Endodermal cell (in vitro differentiated cells): ENCODE measurements around the gene FFAR3. TPM values are rescaled to one million over a fixed set of nuclear protein-coding genes. Genes with fewer than 3 reads are reported as not detected.
"Not testable (repeated sequence)": the region's sequence is repeated elsewhere in the genome, so short reads cannot be mapped to it uniquely, and the experiment has no call there.

Source experiments
- DNase-seq: peaks from one replicate; pipeline ENCODE4 v3.0.0-alpha.2; 2017
- H3K27ac ChIP-seq: 2 replicates; pipeline ENCODE4 v1.5.1; 2013; ENCODE audit warnings: mild to moderate bottlenecking, low read depth, low read length, moderate library complexity
- H3K27me3 ChIP-seq: 2 replicates; pipeline ENCODE4 v1.6.1; 2013; ENCODE audit warnings: mild to moderate bottlenecking, low read length, moderate library complexity; ENCODE audit not compliant: insufficient read depth, control insufficient read depth, poor library complexity, severe bottlenecking
- H3K36me3 ChIP-seq: 2 replicates; pipeline ENCODE4 v1.7.0; 2013; ENCODE audit warnings: mild to moderate bottlenecking, low read length, moderate library complexity; ENCODE audit not compliant: control insufficient read depth, insufficient read depth
- H3K4me1 ChIP-seq: one replicate; pipeline ENCODE4 v1.7.0; 2013; ENCODE audit warnings: low read length; ENCODE audit not compliant: control insufficient read depth, insufficient read depth
- H3K4me3 ChIP-seq: 2 replicates; pipeline ENCODE4 v1.5.1; 2013; ENCODE audit warnings: mild to moderate bottlenecking, low read length, moderate library complexity
- H3K9ac ChIP-seq: 2 replicates; pipeline ENCODE4 v1.6.1; 2013; ENCODE audit warnings: mild to moderate bottlenecking, low read length, moderate library complexity; ENCODE audit not compliant: poor library complexity, severe bottlenecking; ENCODE audit errors: extremely low read depth
- H3K9me3 ChIP-seq: 2 replicates; pipeline ENCODE4 v1.6.1; 2013; ENCODE audit warnings: mild to moderate bottlenecking, low read length, moderate library complexity; ENCODE audit not compliant: control insufficient read depth
- H3K27ac Mint-ChIP-seq: 2 replicates; pipeline ENCODE4 v1.8.0; 2020; ENCODE audit warnings: mixed read lengths
- H3K27me3 Mint-ChIP-seq: 2 replicates; pipeline ENCODE4 v1.8.0; 2021; ENCODE audit warnings: mild to moderate bottlenecking, mixed read lengths; ENCODE audit not compliant: insufficient read depth
- H3K36me3 Mint-ChIP-seq: 2 replicates; pipeline ENCODE4 v1.8.0; 2020; ENCODE audit warnings: low read depth, mixed read lengths
- H3K4me1 Mint-ChIP-seq: 2 replicates; pipeline ENCODE4 v1.8.0; 2020; ENCODE audit warnings: mixed read lengths
- H3K4me3 Mint-ChIP-seq: 2 replicates; pipeline ENCODE4 v1.8.0; 2020; ENCODE audit warnings: mild to moderate bottlenecking, moderate library complexity, mixed read lengths
- H3K9me3 Mint-ChIP-seq: 2 replicates; pipeline ENCODE4 v1.8.0; 2020; ENCODE audit warnings: mild to moderate bottlenecking, mixed read lengths
- CTCF ChIP-seq: fragments of 200-600 bp; sonication (generic); conservative IDR thresholded peaks from 2 replicates; pipeline ENCODE4 v1.5.0; 2021; ENCODE audit warnings: antibody characterized with exemption, mild to moderate bottlenecking
- WGBS, 2 experiments: methylation state at CpG; one replicate each; pipeline versions ENCODE4 v1.1.5 to v1.1.7; 2013; ENCODE audit warnings: missing lambda C conversion rate in 2 of 2, mixed read lengths in 1 of 2; ENCODE audit not compliant: insufficient coverage in 1 of 2, insufficient read length in 1 of 2; 5-methylcytosine and 5-hydroxymethylcytosine counted together
- total RNA-seq, 2 donors: library from RNA; stranded (reverse); fragmentation: NEBNext Ultra II Directional in 1 of 2; extraction: Animal tissue kit (Norgen Biotek cat#: 25700) in 1 of 2; gene quantifications; 2 replicates in 1 of 2; 3 replicates in 1 of 2; pipeline ENCODE4 v1.2.1, GENCODE V29; 2021

The FFAR3 gene
- total RNA-seq, 2 donors from 2014 or later: not detected

- Mint-ChIP-seq H3K4me1 (no peaks in the 10 kb centered on the region), H3K27me3 (no peaks in the 10 kb centered on the region), H3K4me3 (no peak overlapping the region), H3K9me3 (no peaks in the 10 kb centered on the region), H3K27ac (no peak overlapping the region), H3K36me3 (no peaks in the 10 kb centered on the region)
- Histone ChIP-seq H3K9me3 (no peaks in the 10 kb centered on the region), H3K4me3 (no peak overlapping the region), H3K36me3 (no peaks in the 10 kb centered on the region), H3K27ac (no peak overlapping the region), H3K9ac (no peak overlapping the region), H3K27me3 (no peaks in the 10 kb centered on the region), H3K4me1 (peaks cover 3% of the 10 kb centered on the region)
- 97 to 99% methylated on average over 4 of the region's 4 CpGs for WGBS, 2 experiments
- no peak for TF ChIP-seq CTCF
- DNase-seq: no peak
Observed at GRCh38 chr19:35399231-35399630, 41.0 kb downstream of the FFAR3 start.

GRCh38 chr19:35399948-35400772 is 41.9 kb downstream of the FFAR3 start:
- no peak for TF ChIP-seq CTCF
- H3K9me3 ChIP-seq: no peaks in the 10 kb centered on the region
- no peak overlapping the region for H3K27ac ChIP-seq
- no peak overlapping the region for H3K4me3 ChIP-seq
- H3K36me3 ChIP-seq: no peaks in the 10 kb centered on the region
- no peak for DNase-seq
- no peak overlapping the region for H3K9ac ChIP-seq
- Mint-ChIP-seq H3K36me3 (no peaks in the 10 kb centered on the region), H3K4me1 (no peaks in the 10 kb centered on the region), H3K27me3 (no peaks in the 10 kb centered on the region), H3K9me3 (no peaks in the 10 kb centered on the region), H3K4me3 (no peak overlapping the region), H3K27ac (no peak overlapping the region)
- H3K27me3 ChIP-seq: no peaks in the 10 kb centered on the region
- peaks cover 4% of the 10 kb centered on the region for H3K4me1 ChIP-seq
- WGBS, 2 experiments: 88 to 94% methylated on average over 9 to 10 of the region's 10 CpGs

GRCh38 chr19:35400773-35401100 is 42.5 kb downstream of the FFAR3 start:
- Mint-ChIP-seq H3K9me3 (no peaks in the 10 kb centered on the region), H3K27ac (no peak overlapping the region), H3K4me3 (no peak overlapping the region), H3K27me3 (no peaks in the 10 kb centered on the region), H3K4me1 (no peaks in the 10 kb centered on the region), H3K36me3 (no peaks in the 10 kb centered on the region)
- no peak overlapping the region for H3K27ac ChIP-seq
- TF ChIP-seq CTCF: no peak
- 95 to 100% methylated on average over 7 of the region's 7 CpGs for WGBS, 2 experiments
- DNase-seq: no peak
- no peak overlapping the region for H3K9ac ChIP-seq
- H3K36me3 ChIP-seq: no peaks in the 10 kb centered on the region
- no peaks in the 10 kb centered on the region for H3K9me3 ChIP-seq
- H3K4me1 ChIP-seq: peaks cover 6% of the 10 kb centered on the region
- no peak overlapping the region for H3K4me3 ChIP-seq
- H3K27me3 ChIP-seq: no peaks in the 10 kb centered on the region

- H3K9me3 ChIP-seq, H3K27me3 Mint-ChIP-seq, H3K27ac Mint-ChIP-seq, H3K4me3 Mint-ChIP-seq, H3K4me3 ChIP-seq, H3K4me1 ChIP-seq, H3K27me3 ChIP-seq, H3K9me3 Mint-ChIP-seq, H3K27ac ChIP-seq, DNase-seq, H3K36me3 ChIP-seq, H3K9ac ChIP-seq, H3K36me3 Mint-ChIP-seq, H3K4me1 Mint-ChIP-seq: not testable (repeated sequence)
- WGBS, 2 experiments: 89 to 96% methylated on average over 7 to 9 of the region's 9 CpGs
Observed at GRCh38 chr19:35401416-35401815, 43.2 kb downstream of the FFAR3 start.
